ENCODE data around the gene PRDM16.

PRDM16 gene

GRCh38 chr1:3319874-3320245 is 250.9 kb downstream of the PRDM16 start (continued):
- no peak for TF ChIP-seq TSHZ2 (CRISPR knock-in tag; IDR thresholded peaks at IDR 0.05)
- no peak for TF ChIP-seq CSDC2 (CRISPR knock-in tag; IDR thresholded peaks at IDR 0.05)
- TF ChIP-seq, protein P1, sequence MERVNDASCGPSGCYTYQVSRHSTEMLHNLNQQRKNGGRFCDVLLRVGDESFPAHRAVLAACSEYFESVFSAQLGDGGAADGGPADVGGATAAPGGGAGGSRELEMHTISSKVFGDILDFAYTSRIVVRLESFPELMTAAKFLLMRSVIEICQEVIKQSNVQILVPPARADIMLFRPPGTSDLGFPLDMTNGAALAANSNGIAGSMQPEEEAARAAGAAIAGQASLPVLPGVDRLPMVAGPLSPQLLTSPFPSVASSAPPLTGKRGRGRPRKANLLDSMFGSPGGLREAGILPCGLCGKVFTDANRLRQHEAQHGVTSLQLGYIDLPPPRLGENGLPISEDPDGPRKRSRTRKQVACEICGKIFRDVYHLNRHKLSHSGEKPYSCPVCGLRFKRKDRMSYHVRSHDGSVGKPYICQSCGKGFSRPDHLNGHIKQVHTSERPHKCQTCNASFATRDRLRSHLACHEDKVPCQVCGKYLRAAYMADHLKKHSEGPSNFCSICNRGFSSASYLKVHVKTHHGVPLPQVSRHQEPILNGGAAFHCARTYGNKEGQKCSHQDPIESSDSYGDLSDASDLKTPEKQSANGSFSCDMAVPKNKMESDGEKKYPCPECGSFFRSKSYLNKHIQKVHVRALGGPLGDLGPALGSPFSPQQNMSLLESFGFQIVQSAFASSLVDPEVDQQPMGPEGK (CRISPR knock-in tag; IDR thresholded peaks at IDR 0.05; ENCODE audit: borderline replicate concordance) = no peak
- TF ChIP-seq POU6F1 (CRISPR knock-in tag; IDR thresholded peaks at IDR 0.05; ENCODE audit: borderline replicate concordance, low read depth) = no peak
- TF ChIP-seq ZFP30 (CRISPR knock-in tag; IDR thresholded peaks at IDR 0.05) = no peak

DNA sequence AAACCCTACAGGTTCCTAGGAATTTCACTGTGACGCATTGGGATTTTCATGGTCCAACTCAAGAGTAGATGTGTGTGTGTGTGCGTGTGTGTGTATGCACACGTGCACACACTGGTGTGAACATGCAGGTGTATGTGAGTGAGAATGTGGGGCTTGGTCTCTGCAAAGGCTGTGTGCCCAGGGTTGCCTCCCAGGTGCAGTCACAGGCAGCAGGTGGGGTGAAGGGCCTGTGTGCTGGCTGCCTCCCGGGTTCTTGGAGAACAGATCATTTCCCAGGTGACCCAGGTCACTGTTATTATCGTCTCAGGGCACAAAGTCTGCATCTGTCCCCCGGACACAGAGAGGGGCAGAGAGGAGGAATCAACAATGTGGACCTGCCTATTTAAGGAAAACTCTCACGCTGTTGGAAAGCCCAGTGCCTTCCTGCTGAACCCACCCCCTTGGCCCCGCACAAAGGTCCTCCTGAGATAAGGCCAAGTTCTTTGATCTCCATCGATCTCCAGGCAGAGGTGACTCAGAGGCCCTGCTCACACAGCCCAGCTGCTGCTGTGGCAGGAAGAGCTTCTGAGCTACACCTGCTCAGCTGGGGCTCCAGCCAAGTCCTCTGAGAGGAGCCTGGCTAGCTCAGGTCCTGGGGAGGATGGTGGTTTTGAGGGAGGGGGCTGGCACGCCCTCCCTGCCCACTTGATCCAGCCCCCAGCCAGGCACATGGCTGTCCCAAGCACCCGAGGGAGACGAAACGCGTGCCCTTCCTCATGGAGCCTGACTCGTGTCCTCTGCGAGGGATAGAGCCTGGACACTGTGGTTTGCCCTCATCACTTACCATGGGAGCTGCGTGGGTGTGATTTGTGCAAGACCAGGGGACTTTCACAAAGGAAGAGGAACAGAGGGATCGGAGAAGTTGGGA is 251.5 kb downstream of the PRDM16 start:
- peak; percentile 16; the same call in 2 of the 3 replicates for ATAC-seq

DNA sequence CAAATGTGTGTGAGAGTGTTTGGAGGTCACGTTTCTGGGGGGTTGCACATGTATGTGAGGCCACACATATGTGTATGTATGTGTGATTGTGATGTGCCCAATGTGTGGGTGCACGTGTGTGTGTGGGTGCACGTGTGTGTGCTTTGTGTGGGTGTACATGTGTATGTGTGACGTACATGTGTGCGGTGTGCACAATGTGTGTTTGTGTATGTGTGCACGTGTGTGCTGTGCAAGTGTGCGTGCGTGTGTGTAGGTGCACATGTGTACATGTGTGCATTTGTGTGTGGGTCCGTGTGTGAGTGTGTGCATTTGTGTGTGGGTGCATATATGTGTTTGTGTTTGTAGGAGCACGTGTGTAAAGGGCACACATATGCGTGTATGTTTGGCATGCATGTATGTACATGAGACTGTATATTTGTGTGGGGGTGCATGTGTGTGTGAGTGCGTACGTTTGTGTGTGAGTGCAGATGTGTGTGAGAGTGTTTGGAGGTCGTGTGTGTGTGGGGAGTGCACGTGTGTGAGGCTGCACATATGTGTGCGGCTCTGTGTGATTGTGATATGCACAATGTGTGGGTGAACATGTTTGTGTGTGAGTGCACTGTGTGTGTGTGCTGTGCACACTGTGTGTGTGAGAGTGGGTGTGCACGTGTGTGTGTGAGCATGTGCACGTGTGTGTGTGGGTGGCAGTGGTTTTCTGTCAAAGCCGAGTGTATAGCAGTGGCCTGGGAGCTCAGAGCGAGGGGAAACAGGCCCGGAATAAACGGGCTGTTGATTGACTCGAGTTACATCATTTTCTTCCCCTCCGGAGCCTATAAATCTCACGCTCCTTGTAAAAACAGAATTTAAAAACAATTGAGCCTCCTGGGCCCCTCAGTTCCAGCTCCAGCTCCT is 252.8 kb downstream of the PRDM16 start:
- no peak for ATAC-seq
- no peak for TF ChIP-seq ARNTL (CRISPR knock-in tag; IDR thresholded peaks at IDR 0.05; ENCODE audit: borderline replicate concordance, low read depth)

More for the DNA sequence above, 251.5 kb downstream of the PRDM16 start:
- TF ChIP-seq TCF4 (CRISPR knock-in tag; IDR thresholded peaks at IDR 0.05; ENCODE audit: borderline replicate concordance) (no peak), ZNF70 (CRISPR knock-in tag; IDR thresholded peaks at IDR 0.05) (no peak), ZNF565 (CRISPR knock-in tag; conservative IDR thresholded peaks at IDR 0.05; ENCODE audit: low read depth) (no peak), ZNF8 (CRISPR knock-in tag; IDR thresholded peaks at IDR 0.05) (no peak)

DNA sequence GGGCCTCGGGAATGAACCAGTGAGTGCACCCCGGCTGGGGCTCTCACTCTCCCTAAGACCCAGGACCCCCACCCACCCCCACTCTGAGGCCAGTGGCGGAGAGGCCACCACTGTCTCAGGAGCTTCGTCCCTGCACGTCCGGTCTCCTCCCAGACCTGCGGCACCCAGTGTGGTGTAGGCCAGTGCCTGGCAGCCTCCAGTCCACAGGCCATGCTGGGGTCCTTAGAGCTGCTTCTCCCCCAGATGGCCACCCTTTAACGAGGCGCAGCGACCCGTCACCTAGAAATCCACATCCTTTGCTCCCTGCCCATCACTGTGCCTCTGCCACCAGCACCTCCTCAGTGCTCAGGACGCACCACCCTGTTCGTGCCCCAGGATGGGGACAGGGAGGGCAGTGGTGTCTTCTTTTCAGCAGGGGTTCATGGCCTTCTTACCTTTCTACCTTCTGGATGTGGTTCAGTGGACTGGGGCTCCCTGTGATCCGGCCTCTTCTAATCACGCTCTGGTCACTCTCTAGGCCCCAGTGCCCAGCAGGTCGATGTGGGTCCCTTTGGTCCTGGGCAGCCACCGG is 253.5 kb downstream of the PRDM16 start:
- ATAC-seq = no peak
- no peak for TF ChIP-seq ZC3H10 (CRISPR knock-in tag; IDR thresholded peaks at IDR 0.05)
- no peak for TF ChIP-seq ZFP3 (CRISPR knock-in tag; IDR thresholded peaks at IDR 0.05)
- no peak for TF ChIP-seq GLIS3 (CRISPR knock-in tag; IDR thresholded peaks at IDR 0.05)
- TF ChIP-seq ESRRG (CRISPR knock-in tag; IDR thresholded peaks at IDR 0.05) = no peak
- no peak for TF ChIP-seq ARNTL (CRISPR knock-in tag; IDR thresholded peaks at IDR 0.05; ENCODE audit: borderline replicate concordance, low read depth)
- no peak for TF ChIP-seq SNAI2 (CRISPR knock-in tag; IDR thresholded peaks at IDR 0.05)
- TF ChIP-seq RARB (CRISPR knock-in tag; IDR thresholded peaks at IDR 0.05) = no peak
- TF ChIP-seq ZNF8 (CRISPR knock-in tag; IDR thresholded peaks at IDR 0.05) = no peak
- no peak for TF ChIP-seq OSR1 (CRISPR knock-in tag; IDR thresholded peaks at IDR 0.05)
- no peak for TF ChIP-seq ISL1 (CRISPR knock-in tag; IDR thresholded peaks at IDR 0.05)
- no peak for TF ChIP-seq BACH2 (CRISPR knock-in tag; IDR thresholded peaks at IDR 0.05; ENCODE audit: borderline replicate concordance)
- no peak for TF ChIP-seq PPARA (CRISPR knock-in tag; IDR thresholded peaks at IDR 0.05; ENCODE audit: borderline replicate concordance)
- no peak for TF ChIP-seq ZFP30 (CRISPR knock-in tag; IDR thresholded peaks at IDR 0.05)
- no peak for TF ChIP-seq TOX (CRISPR knock-in tag; IDR thresholded peaks at IDR 0.05; ENCODE audit: borderline replicate concordance)
- TF ChIP-seq ZNF565 (CRISPR knock-in tag; conservative IDR thresholded peaks at IDR 0.05; ENCODE audit: low read depth) = no peak
- TF ChIP-seq POU6F1 (CRISPR knock-in tag; IDR thresholded peaks at IDR 0.05; ENCODE audit: borderline replicate concordance, low read depth) = no peak
- no peak for TF ChIP-seq CSDC2 (CRISPR knock-in tag; IDR thresholded peaks at IDR 0.05)
- no peak for TF ChIP-seq TSHZ2 (CRISPR knock-in tag; IDR thresholded peaks at IDR 0.05)
- TF ChIP-seq ZNF70 (CRISPR knock-in tag; IDR thresholded peaks at IDR 0.05) = no peak
